D721Med (cell line): Measurements from ENCODE around the gene ATP8A2.

Experiments used
- DNase-seq: peaks from one replicate; pipeline ENCODE4 v3.0.0; 2011; ENCODE audit warnings: low spot score; ENCODE audit not compliant: insufficient read length
- FAIRE-seq: peaks from 2 replicates; lab custom pipeline; 2011; peaks lifted over from hg19 to GRCh38; lab: Jason Lieb, UNC
- CTCF ChIP-seq: IDR thresholded peaks from 2 replicates; pipeline ENCODE4 v1.5.1; 2012; ENCODE audit warnings: mild to moderate bottlenecking, control low read depth; ENCODE audit not compliant: insufficient read depth; ENCODE audit errors: missing control alignments

The ATP8A2 gene

DNA sequence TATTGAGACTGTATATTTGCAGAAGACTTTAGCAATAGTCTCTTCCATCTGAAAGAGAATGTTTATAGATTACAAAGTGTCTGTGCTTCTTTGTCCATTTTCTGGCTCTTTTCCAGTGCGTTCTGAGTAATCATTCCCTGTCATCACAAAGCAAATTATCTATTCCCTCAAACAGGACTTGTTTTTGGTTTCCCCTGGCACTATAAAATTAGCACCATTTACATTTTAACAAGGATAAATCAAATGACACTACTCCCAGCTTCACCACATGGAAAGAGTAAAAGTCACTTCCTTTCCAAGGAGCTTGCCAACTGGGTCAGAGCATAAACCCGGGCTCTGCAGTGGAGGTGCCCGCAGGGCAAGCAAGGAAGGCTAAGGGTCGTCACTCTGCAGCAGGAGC lies 591.9 kb downstream of the ATP8A2 start:
- FAIRE-seq = no peak
- no peak for TF ChIP-seq CTCF

GRCh38 chr13:25965596-25965995 lies 593.8 kb downstream of the ATP8A2 start:
- FAIRE-seq (no peak), DNase-seq (no peak)

More for the DNA sequence above, 591.9 kb downstream of the ATP8A2 start:
- DNase-seq = no peak

DNA sequence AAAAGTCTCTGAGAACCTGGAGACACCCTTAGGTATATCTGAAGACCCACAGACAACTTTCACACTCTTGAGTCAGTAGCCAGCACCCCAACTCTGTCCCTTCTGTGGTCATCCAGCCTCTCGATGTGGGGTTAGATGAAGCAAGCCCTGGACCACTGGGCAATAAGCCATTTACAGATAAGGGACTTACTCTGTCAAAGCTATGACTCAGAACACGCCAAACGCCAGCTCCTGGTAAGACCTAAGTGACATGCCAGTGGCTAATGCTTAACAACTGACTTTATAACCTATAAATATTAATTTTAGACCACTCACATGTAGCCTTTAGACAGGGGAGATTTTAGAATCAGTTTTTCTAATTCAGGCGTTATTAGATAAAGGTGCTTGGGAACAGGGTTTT lies 594.3 kb downstream of the ATP8A2 start:
- DNase-seq (no peak), FAIRE-seq (no peak)
- TF ChIP-seq CTCF = no peak

More at GRCh38 chr13:25965596-25965995, 593.8 kb downstream of the ATP8A2 start:
- no peak for TF ChIP-seq CTCF

- DNase-seq = peak; percentile 55
- no peak for TF ChIP-seq CTCF
- FAIRE-seq = no peak
Observed at GRCh38 chr13:25967144-25967543, 595.4 kb downstream of the ATP8A2 start.

GRCh38 chr13:25971047-25971446 lies 599.3 kb downstream of the ATP8A2 start:
- TF ChIP-seq CTCF = no peak
- DNase-seq = no peak
- FAIRE-seq = no peak

DNA sequence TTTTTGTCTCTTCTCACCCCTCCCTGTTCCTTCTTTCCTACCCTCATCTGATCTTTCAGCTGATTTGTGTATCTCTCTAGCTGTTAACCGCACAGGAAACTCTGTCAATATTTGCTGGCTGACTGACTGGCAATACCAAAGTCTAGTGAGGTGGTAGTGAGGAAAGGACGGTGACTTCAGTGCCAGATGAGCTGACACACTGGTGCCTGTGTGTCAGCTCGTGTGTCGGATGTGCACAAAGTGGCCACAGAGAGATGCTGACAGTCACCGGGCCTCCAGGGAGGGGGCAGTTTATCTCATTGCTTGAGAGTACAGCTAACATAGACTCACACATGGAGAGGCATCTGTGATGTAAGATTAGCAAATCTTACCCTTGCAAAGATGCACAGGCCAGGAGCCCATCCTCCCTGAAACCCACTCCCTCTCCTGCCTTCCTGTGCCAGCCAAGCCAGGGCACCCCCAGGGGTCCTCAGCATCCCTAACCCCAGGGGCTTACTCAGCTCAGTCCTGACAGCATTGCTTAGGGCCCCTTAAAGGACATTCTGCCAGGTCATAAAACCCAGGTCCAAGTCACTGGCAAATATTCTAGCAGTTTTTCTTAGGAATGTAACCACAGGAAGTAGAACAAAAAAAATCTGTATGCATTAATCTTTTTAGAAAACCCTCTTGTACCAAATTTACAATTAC lies 599.8 kb downstream of the ATP8A2 start:
- TF ChIP-seq CTCF = no peak
- DNase-seq = no peak
- FAIRE-seq = no peak

DNA sequence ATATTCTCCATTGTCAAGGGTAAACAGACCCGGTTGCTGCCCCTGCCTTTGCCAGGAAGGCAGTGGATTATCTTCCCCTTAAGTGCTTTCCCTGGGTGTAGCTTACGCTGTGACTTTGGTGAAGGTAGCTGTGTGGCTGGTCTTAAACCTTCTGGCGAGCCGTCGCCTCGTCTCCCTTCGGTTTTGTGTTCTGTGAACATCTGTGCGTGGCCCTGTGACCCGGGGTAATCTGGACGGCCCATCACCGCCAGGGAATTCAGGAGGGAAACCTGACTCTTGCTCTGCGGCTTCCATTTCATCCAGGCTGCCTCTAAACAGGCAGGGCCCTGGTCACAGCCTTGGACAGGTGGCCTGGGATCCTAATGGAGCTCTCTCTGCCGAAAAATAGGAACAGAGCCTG lies 601.3 kb downstream of the ATP8A2 start:
- no peak for TF ChIP-seq CTCF
- DNase-seq (no peak), FAIRE-seq (no peak)
